HG03066 (cell line): Measurements from ENCODE around the gene ECPAS.
"Not testable (repeated sequence)": the region's sequence is repeated elsewhere in the genome, so short reads cannot be mapped to it uniquely, and the experiment has no call there.

Source experiments
- ATAC-seq: cut with Tn5 transposase; IDR thresholded peaks from one replicate; pipeline ENCODE4 v1.9.1; 2021; ENCODE audit warnings: low read depth; ENCODE audit not compliant: unreplicated experiment

The ECPAS gene

DNA sequence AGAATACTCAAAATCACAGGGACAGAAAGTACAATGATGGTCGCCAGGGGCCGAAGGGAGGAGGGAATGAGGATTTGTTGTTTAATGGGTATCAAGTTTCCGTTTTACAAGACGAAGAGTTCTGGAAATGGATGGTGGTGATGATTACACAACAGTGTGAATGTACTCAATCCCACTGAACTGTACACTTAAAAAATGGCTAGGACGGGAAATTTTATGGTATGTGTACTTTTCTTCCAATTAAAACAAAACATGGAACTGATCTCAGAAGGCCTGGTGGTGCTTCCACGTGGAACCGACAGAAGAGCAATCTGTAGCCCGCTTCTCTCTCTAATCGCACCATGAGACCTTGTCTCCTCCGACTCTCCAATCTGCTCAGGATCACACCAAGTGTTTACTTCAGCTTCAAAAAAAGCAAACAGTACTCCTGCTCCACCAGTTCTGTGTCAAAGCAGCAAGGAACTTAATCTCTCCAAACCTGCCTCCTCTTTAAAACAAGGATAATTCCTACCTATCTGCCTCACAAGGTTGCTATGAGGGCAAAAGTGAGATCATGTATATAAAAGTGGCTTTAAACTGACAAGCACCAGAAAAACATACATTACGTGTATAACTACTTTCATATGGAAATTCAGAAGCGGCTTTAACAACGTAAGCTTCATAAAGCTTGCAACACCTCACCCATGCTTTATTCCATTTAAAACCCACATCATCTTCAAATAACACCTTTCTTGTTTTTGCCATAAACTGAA lies 2.1 kb downstream of the ECPAS start:
- ATAC-seq: no peak

DNA sequence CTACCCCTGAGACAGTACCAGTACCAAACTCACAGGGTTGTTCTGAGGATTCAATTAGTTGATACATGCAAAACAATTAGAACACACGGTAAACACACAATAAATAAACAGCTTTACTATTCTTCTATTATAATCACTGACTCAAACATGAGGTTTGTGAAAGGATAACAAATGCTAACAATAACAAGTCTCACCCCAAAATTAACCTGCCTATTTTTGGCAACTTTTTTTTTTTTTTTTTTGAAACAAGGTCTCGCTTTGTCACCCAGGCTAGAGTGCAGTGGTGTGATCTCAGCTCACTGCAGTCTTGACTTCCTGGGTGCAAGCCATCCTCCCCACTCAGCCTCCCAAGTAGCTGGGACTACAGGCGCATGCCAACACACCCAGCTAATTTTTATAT lies 6.5 kb downstream of the ECPAS start:
- no peak for ATAC-seq

DNA sequence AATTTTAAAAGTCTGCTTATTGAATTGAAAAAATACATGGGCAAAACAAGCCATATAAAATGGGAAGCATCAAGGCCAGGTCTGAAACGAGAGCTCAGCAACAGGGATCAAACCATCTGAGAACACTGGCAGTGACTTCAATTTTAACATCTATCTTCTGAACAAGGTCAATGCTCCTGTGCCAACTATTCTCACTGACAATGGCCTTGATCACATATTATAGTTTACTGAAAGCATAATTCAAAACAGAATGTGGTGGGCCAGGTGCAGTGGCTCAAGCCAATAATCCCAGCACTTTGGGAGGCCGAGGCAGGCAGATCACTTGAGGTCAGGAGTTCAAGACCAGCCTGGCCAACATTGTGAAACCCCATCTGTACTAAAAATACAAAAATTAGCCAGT lies 9.0 kb downstream of the ECPAS start:
- ATAC-seq: no peak

DNA sequence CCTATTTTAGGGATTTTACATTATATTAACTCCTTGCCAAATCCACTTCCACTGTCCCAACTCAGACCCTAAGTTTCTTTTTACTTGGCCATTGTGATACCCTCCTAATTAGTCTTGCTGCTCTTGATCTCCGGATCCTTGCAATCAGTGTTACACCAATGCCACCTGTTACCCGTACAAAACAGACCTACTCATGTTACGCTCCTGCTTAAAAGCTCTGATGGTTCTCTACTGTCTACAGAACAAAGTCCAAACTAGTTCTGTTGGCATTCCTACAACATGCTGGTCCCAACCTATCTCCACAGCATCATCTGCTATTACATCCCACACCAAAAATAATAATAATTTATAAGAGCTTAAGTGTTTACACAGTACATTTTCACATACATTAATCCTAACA lies 9.8 kb downstream of the ECPAS start:
- no peak for ATAC-seq

DNA sequence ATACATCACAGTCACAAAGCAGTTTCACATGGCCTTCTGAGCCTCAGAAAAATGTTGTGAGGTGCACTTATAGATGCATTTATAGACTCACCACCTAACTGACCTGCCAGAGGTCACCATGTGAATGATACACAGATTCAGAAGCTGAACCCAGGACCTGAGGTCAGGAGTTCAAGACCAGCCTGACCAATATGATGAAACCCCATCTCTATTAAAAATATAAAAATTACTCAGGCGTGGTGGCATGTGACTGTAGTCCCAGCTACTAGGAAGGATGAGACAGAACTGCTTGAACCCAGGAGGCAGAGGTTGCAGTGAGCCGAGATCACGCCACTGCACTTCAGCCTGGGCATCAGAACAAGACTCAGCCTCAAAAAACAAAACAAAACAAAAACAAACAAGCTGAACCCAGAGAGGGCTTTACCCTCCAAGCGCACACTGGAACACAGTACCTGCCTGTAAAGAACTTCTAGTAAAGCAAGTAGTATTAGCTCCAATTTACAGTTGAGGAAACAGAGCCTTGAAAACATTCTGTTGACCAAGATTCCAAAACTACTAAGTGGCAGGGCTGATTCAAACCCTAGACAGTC lies 16.3 kb downstream of the ECPAS start:
- ATAC-seq: no peak

DNA sequence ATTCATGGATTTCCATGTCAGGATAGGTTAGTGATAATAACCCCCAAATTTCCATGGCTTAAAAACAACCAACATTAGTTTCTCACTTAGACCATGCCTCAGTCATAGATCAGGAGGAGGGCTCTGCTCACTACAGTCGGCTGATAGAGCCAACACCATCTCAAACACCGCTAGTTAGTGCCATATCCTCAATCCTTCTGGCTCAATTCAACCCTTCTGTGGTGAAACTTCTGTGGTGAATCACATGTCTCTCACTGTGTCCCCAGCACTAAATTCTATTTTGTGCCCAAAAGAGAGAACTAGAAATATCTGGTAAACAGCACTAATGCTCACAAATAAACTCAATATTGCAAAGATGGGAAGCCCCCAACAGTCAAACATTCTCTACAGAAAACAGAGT lies 21.1 kb downstream of the ECPAS start:
- peak; percentile 54 for ATAC-seq

DNA sequence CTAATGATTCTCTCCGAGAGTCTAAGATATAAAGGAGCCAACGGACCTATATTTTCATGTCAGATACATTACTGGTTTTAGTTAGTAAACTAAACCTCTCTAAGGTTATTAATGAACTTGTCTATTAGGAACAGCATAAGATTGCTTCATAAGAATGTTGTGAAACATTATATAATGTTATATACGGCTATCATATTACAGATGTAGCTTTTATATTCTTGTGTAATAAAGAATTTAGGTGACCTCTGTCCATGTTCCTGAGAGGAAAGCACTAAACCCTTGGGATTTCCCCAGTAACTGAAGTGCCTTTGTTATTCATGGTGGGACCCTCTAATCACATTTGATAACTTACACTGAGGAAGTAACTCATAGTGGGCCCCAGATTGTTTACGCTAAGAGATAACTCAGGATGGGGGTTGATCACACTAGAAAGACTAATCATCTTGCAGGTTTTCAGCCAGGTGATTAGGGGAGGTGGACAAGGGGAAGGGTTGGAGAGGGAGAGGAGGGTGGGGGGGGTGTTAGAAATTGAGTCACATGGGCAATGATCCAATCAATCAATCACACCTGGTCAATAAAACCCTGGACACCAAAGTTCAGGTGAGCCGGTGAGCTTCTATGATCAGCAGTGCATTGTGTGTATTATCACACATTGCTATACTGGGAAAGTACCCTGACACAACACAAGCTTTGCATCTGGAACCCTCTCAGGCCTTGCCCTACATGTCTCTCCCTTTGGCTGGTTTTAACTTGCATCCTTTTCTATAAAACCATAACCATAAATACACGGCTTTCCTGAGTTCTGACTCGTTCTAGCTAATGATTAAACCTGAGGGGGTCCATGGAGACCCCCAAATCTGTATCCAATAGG lies 25.8 kb downstream of the ECPAS start:
- no peak for ATAC-seq

DNA sequence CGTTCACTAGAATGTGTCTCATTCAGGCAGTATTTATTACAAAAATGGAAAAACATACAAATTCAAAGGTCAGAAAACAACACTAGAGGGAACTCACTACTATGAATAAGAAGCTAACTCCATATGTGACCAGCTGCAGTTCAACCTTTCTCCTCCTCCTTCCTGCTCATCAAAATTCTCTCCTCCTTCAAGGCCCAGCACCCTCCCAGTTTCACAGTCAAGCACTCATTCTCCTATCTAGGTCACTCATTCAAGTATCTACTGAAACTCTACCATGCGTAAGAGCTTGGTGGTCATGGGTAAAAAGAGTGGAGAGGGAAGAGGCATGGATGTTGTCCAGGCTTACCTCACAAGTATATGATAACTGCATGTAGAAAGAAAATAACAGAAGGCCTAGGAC lies 27.7 kb downstream of the ECPAS start:
- ATAC-seq: no peak

DNA sequence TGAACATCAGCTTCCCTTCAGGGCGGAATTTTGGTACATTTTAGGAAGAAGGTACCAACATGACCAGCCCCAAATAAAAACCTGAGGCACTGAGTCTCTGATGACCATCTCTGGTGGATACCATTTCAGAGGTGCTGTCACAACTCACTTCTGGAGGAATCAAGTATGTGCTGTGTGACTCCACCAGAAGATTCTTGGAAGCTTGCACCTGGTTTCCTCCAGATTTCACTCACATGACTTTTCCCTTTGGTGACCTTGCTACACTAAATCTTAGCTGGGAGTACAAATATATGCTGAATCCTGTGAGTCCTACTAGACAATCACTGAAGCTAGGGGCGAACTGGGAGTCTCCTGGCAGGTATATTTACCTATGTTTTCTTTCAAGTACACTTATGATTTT lies 28.5 kb downstream of the ECPAS start:
- ATAC-seq: no peak

DNA sequence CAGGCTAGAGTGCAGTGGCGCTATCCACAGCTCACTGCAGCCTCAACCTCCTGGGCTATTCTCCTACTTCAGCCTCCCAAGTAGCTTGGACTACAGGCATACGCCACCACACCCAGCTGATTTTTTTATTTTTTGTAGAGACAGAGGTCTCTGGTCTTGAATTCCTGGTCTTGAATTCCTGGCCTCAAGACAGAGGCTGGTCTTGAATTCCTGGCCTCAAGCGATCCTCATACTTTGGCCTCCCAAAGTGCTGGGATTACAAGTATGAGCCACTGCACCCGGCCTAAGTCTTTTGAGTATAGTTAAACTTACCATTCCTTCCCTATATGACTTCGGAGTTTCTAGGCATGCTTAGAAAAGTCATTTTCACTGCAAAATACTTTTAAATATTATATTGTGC lies 29.4 kb downstream of the ECPAS start:
- ATAC-seq: no peak

DNA sequence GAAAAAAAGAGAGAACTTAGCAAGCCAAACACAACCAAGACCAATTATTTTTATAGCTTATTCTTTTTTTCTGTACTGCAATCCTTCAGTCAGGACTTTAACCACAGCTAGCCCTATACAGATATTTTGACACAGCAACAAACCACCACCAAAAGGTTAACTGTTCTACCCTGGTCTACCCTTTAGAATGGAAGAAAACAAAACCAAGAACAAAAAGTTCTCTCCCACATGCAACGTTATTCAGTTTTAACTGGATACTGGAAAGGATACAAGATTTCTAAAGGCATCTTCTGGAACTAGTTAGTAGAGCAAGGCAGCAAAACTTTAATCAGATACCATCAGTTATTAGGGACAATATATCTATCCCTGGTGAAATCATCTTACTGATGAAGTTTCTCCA lies 32.6 kb downstream of the ECPAS start:
- ATAC-seq: no peak

DNA sequence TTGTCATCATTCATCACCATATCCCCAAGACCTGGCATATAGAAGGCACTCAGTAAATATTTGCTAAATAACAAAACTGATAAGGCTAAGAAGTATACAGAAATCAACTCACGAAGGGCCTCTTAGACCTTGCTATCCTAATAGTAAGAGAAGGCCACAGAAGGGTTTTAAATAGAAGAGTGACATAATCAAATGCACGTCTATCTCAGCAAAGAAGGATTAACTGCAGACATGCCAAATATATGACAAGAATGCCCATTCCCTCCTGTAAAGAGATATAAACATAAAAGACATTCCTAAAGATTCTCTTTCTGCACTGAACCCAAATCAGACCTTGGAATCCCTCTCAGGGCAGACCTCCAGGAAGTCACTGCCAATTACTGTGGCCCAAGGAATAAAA lies 34.1 kb downstream of the ECPAS start:
- no peak for ATAC-seq

DNA sequence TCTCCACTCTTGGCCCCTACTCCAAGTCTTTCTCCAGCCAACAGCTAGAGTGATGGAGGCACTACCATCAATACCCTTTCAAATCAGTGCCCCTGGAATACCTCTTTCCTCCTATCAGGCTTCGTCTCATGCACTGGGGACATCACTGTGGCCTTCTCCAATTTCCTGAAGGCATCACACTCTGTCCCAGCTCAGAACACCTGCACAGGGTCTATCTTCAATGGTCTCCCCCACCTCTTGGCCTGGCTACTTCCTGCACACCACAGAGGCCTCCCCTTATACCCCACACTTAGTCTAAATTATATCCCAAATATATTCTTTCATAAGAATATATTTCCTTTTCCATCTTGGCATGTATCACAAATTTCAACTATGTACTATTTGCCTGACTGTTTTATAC lies 34.5 kb downstream of the ECPAS start:
- no peak for ATAC-seq

DNA sequence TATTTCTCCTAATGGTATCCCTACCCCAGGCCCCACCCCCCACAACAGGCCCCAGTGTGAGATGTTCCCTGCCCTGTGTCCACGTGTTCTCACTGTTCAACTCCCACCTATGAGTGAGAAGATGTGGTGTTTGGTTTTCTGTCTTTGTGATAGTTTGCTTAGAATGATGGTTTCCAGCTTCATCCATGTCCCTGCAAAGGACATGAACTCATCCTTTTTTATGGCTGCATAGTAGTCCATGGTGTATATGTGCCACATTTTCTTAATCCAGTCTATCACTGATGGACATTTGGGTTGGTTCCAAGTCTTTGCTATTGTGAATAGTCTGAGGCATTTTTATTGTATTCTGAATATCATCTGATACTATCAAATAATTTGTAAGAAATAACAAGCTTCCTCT lies 38.4 kb downstream of the ECPAS start:
- ATAC-seq: not testable (repeated sequence)

DNA sequence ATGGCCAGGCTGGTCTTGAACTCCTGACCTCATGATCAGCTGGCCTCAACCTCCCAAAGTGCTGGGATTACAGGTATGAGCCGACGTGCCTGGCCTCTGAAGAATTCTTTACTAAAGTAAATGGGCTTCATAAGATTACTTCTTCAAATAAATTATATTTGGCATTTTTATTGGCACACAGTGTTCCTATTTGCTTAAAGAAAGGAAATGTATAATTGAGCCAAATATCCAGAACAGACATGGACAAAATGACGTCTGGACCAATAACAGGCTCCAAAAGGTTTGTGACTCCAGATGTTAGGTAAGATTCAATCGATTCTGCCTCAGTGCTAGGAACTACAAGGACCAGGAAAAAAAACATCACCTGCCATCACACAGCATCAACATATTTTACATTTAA lies 40.7 kb downstream of the ECPAS start:
- no peak for ATAC-seq

DNA sequence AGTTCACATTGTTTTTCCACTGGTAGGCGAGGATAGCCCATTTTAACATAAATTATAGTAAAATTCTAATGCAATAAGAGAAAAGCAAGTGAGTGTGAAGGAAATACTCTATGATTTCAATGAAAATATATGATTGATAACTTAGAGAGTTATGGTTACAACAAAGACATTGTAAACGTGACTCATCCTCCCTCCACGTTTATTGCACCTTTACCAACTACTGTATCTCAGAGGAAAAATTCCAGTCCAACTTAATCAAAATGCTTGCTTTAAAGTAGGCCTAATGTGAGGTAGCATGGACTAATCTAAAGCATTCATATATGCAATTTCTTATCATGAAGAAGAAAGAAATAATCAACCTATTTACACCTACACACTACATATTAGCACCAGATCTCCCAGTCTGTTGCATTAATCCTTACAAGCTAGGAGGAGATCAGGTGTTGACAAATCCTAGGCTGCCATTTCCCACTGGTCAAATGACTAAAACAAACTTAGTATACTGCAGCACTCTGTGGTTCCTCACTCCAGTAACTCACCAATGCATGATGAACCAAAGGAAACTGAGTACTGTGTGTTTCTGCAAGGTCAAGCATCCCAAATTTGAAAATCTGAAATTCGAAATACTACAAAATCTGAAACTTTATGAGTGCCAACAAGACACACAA lies 41.7 kb downstream of the ECPAS start:
- ATAC-seq: no peak

DNA sequence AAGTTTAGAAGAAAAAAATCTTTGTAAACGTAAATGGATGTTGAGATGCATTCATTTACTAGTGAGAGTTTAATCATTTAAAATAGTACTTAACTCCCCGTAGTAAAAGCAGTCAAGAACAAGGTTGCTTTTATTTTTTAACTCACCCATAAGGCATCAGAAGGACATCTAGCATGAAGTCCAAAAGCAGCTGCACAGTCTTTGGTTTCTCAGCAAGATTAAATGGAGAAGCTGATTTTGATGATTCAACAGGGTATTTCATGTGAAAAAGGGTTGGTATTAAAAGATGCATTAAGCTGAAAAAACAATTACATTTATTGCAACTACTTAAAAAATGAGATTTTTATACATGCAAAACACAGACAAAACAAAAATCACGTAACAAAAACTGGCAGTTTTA lies 44.0 kb downstream of the ECPAS start:
- ATAC-seq: no peak

DNA sequence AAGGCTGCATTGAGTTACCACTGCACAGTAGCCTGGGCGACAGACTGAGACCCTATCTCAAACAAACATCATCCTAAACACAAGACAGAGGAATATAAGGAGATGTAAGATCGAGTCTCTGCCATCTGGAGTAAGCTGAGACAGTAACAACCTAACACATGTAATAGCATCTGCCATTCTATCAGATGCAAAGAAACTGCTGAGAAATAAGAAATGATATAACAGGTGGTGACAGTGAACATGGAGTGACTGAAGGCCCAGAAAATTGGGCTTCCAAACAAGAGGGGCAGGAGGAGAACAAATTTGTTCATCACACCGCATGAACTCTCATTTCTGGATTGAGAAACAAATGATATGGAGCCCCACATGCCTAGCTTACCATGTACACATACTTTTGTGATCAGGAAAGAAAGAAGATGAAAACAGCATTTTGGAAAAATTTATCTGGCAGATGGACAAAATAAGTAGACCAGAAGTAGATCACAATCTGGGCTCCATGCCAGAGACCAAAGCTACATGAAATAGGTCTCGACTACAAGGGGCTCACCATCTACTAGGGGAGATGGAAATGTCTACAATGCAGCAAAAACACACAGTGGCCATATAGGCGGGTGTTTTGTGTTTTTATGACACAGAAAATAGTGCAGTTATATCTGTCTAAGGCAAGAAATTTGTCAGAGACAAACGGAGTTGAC lies 45.5 kb downstream of the ECPAS start:
- ATAC-seq: no peak

DNA sequence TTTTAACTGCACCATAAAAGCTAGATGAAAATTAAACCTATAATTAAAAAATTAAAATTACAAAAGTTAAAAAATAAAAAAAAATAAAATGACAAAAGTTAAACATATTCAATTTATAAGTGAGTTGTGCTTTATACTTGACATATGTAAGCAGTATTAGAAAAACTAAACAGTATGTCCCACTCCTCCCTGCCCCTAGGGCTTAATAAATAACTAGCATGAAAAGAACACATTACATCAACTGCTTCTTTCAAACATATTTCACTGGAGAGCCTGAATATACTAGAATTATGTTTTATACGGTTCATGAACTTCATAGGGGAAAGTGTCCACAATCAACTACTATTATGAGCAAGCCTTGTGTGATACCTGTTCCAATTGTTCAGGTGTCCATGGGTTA lies 47.6 kb downstream of the ECPAS start:
- no peak for ATAC-seq

DNA sequence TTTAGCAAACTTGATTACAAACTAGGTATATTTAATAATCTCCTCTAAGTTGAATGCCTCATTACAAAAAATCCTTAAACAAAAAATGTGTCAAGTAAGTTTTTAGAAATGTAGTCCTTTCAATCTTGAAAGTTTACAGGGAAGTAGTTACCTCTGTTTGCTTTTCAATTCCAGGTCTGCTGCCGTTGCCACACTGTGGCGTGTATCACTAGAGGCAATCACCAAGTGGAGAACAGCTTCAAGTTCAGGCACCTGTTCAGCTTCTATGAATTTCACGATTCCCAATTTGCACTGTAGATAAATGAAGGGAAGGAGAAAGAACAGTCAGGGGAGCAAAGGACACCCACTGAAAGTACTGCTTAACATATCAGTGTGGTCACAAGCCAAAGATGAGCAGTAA lies 51.1 kb downstream of the ECPAS start:
- ATAC-seq: no peak

DNA sequence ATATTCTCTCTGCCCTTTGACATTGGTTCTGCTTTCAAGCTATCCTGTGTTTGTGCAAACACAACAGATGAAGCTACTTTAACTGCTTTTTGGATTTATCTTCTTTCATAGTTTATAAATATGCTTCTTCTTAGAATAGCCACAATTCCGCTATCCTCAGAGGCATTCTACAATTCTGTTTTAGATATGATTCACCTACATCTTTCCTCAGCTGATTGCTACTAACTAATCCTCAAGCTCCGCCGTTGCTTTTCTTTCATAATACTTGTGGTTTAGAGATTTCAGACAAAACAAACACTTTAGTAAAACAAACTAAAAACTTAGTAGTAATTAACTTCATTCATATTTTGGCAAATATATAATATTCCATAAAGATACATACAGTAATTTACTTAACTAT lies 52.5 kb downstream of the ECPAS start:
- ATAC-seq: no peak
